SK-N-SH treated with all-trans-retinoic acid at 6 μM for 48 hours (cell line): ENCODE data around the gene TMC7.

ENCODE experiments used
- ARNTL ChIP-seq: fragments of 450-650 bp; formaldehyde crosslinking; IDR thresholded peaks from 2 replicates; pipeline ENCODE4 v1.5.0; 2020; ENCODE audit warnings: low read depth, mild to moderate bottlenecking, moderate library complexity, borderline replicate concordance
- ESRRG ChIP-seq: fragments of 250-450 bp; sonication (Bioruptor Pico); IDR thresholded peaks from 2 replicates; pipeline ENCODE4 v1.6.1; 2021; ENCODE audit warnings: mild to moderate bottlenecking
- GLIS3 ChIP-seq: fragments of 250-450 bp; sonication (Bioruptor Pico); IDR thresholded peaks from 2 replicates; pipeline ENCODE4 v1.5.0; 2020; ENCODE audit warnings: mild to moderate bottlenecking, moderate library complexity
- ISL1 ChIP-seq: fragments of 250-450 bp; sonication (Bioruptor Pico); IDR thresholded peaks from 2 replicates; pipeline ENCODE4 v2.1.2; 2022; ENCODE audit warnings: mild to moderate bottlenecking, moderate library complexity
- PPARA ChIP-seq: fragments of 250-450 bp; sonication (Bioruptor Pico); IDR thresholded peaks from 2 replicates; pipeline ENCODE4 v1.5.0; 2020; ENCODE audit warnings: mild to moderate bottlenecking, borderline replicate concordance
- RARB ChIP-seq: fragments of 250-450 bp; sonication (Bioruptor Pico); IDR thresholded peaks from 2 replicates; pipeline ENCODE4 v1.8.0; 2021; ENCODE audit warnings: mild to moderate bottlenecking, moderate library complexity
- SNAI2 ChIP-seq: fragments of 250-450 bp; sonication (Bioruptor Pico); IDR thresholded peaks from 2 replicates; pipeline ENCODE4 v1.5.0; 2020; ENCODE audit warnings: mild to moderate bottlenecking, moderate library complexity
- ZNF565 ChIP-seq: fragments of 450-650 bp; formaldehyde crosslinking; conservative IDR thresholded peaks from 2 replicates; pipeline ENCODE4 v1.5.0; 2020; ENCODE audit warnings: low read depth, mild to moderate bottlenecking, moderate library complexity
- ZNF70 ChIP-seq: fragments of 450-650 bp; formaldehyde crosslinking; IDR thresholded peaks from 2 replicates; pipeline ENCODE4 v1.5.0; 2020; ENCODE audit warnings: mild to moderate bottlenecking, moderate library complexity
- TF ChIP-seq, protein P1 (sequence below): fragments of 250-450 bp; sonication (Bioruptor Pico); IDR thresholded peaks from 2 replicates; pipeline ENCODE4 v1.5.0; 2020; ENCODE audit warnings: mild to moderate bottlenecking, moderate library complexity
- TF ChIP-seq, protein P2 (sequence below): fragments of 250-450 bp; sonication (Bioruptor Pico); IDR thresholded peaks from 2 replicates; pipeline ENCODE4 v1.8.0; 2020; ENCODE audit warnings: mild to moderate bottlenecking, moderate library complexity, borderline replicate concordance
- TF ChIP-seq, protein P3 (sequence below): fragments of 250-450 bp; sonication (Bioruptor Pico); IDR thresholded peaks from 2 replicates; pipeline ENCODE4 v1.8.0; 2021; ENCODE audit warnings: low read depth, mild to moderate bottlenecking, moderate library complexity, borderline replicate concordance

- TF ChIP-seq, protein P1, sequence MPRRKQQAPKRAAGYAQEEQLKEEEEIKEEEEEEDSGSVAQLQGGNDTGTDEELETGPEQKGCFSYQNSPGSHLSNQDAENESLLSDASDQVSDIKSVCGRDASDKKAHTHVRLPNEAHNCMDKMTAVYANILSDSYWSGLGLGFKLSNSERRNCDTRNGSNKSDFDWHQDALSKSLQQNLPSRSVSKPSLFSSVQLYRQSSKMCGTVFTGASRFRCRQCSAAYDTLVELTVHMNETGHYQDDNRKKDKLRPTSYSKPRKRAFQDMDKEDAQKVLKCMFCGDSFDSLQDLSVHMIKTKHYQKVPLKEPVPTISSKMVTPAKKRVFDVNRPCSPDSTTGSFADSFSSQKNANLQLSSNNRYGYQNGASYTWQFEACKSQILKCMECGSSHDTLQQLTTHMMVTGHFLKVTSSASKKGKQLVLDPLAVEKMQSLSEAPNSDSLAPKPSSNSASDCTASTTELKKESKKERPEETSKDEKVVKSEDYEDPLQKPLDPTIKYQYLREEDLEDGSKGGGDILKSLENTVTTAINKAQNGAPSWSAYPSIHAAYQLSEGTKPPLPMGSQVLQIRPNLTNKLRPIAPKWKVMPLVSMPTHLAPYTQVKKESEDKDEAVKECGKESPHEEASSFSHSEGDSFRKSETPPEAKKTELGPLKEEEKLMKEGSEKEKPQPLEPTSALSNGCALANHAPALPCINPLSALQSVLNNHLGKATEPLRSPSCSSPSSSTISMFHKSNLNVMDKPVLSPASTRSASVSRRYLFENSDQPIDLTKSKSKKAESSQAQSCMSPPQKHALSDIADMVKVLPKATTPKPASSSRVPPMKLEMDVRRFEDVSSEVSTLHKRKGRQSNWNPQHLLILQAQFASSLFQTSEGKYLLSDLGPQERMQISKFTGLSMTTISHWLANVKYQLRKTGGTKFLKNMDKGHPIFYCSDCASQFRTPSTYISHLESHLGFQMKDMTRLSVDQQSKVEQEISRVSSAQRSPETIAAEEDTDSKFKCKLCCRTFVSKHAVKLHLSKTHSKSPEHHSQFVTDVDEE (CRISPR knock-in tag), result no peak
- no peak for TF ChIP-seq ARNTL (CRISPR knock-in tag)
- TF ChIP-seq, protein P2, sequence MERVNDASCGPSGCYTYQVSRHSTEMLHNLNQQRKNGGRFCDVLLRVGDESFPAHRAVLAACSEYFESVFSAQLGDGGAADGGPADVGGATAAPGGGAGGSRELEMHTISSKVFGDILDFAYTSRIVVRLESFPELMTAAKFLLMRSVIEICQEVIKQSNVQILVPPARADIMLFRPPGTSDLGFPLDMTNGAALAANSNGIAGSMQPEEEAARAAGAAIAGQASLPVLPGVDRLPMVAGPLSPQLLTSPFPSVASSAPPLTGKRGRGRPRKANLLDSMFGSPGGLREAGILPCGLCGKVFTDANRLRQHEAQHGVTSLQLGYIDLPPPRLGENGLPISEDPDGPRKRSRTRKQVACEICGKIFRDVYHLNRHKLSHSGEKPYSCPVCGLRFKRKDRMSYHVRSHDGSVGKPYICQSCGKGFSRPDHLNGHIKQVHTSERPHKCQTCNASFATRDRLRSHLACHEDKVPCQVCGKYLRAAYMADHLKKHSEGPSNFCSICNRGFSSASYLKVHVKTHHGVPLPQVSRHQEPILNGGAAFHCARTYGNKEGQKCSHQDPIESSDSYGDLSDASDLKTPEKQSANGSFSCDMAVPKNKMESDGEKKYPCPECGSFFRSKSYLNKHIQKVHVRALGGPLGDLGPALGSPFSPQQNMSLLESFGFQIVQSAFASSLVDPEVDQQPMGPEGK (CRISPR knock-in tag), result no peak
- TF ChIP-seq, protein P3, sequence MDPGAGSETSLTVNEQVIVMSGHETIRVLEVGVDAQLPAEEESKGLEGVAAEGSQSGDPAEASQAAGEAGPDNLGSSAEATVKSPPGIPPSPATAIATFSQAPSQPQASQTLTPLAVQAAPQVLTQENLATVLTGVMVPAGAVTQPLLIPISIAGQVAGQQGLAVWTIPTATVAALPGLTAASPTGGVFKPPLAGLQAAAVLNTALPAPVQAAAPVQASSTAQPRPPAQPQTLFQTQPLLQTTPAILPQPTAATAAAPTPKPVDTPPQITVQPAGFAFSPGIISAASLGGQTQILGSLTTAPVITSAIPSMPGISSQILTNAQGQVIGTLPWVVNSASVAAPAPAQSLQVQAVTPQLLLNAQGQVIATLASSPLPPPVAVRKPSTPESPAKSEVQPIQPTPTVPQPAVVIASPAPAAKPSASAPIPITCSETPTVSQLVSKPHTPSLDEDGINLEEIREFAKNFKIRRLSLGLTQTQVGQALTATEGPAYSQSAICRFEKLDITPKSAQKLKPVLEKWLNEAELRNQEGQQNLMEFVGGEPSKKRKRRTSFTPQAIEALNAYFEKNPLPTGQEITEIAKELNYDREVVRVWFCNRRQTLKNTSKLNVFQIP (CRISPR knock-in tag), result no peak
- TF ChIP-seq SNAI2, result no peak
- no peak for TF ChIP-seq RARB (CRISPR knock-in tag)
- TF ChIP-seq ESRRG (CRISPR knock-in tag), result no peak
- no peak for TF ChIP-seq ISL1
- TF ChIP-seq ZNF70 (CRISPR knock-in tag), result no peak
- TF ChIP-seq GLIS3 (CRISPR knock-in tag), result no peak
- no peak for TF ChIP-seq PPARA (CRISPR knock-in tag)
- no peak for TF ChIP-seq ZNF565 (CRISPR knock-in tag)
These were observed 38.0 kb downstream of the TMC7 start for GRCh38 chr16:19021747-19022146.
